KMS-11 (cell line): Measurements from ENCODE around the gene MPO.

Experiments
- H2AFZ ChIP-seq: fragments of 200-600 bp; sonication (generic); 2 replicates; pipeline ENCODE4 v1.6.1; 2016; ENCODE audit warnings: antibody characterized with exemption, mixed run types, low read depth
- H3K27ac ChIP-seq: fragments of 200-600 bp; sonication (generic); 2 replicates; pipeline ENCODE4 v1.6.1; 2016; ENCODE audit warnings: mild to moderate bottlenecking, mixed run types
- H3K27me3 ChIP-seq: fragments of 200-600 bp; sonication (generic); 2 replicates; pipeline ENCODE4 v1.6.1; 2017; ENCODE audit warnings: mild to moderate bottlenecking, low read depth, mixed run types, moderate library complexity; ENCODE audit not compliant: insufficient read depth
- H3K36me3 ChIP-seq: fragments of 200-600 bp; sonication (generic); 2 replicates; pipeline ENCODE4 v1.6.1; 2017; ENCODE audit warnings: mild to moderate bottlenecking, mixed run types; ENCODE audit not compliant: insufficient read depth
- H3K4me1 ChIP-seq: fragments of 200-600 bp; sonication (generic); 2 replicates; pipeline ENCODE4 v1.6.1; 2016; ENCODE audit warnings: mild to moderate bottlenecking, low read depth, mixed run types; ENCODE audit not compliant: poor library complexity, severe bottlenecking
- H3K4me2 ChIP-seq: fragments of 200-600 bp; sonication (generic); 2 replicates; pipeline ENCODE4 v1.7.0; 2016; ENCODE audit warnings: mild to moderate bottlenecking, mixed run types
- H3K4me3 ChIP-seq: fragments of 200-600 bp; sonication (generic); IDR thresholded peaks from 2 replicates; pipeline ENCODE4 v1.6.1; 2017; ENCODE audit warnings: low read depth, low read length, mixed read lengths; ENCODE audit not compliant: insufficient read depth
- H3K79me2 ChIP-seq: fragments of 200-600 bp; sonication (generic); 2 replicates; pipeline ENCODE4 v1.6.1; 2016; ENCODE audit warnings: low read depth, mixed run types; ENCODE audit not compliant: insufficient read depth
- H3K9ac ChIP-seq: fragments of 200-600 bp; sonication (generic); 2 replicates; pipeline ENCODE4 v1.6.1; 2016; ENCODE audit warnings: mild to moderate bottlenecking, mixed run types
- H4K20me1 ChIP-seq: fragments of 200-600 bp; sonication (generic); 2 replicates; pipeline ENCODE4 v1.6.1; 2016; ENCODE audit warnings: mild to moderate bottlenecking, mixed run types; ENCODE audit not compliant: insufficient read depth
- TF ChIP-seq, protein P1 (sequence below): fragments of 200-600 bp; sonication (generic); conservative IDR thresholded peaks from 2 replicates; pipeline ENCODE4 v1.6.1; 2017; ENCODE audit warnings: low read depth, mild to moderate bottlenecking, antibody characterized with exemption, low read length, moderate library complexity, mixed read lengths

MPO gene

GRCh38 chr17:58279016-58279711 is 1.6 kb downstream of the MPO start:
- TF ChIP-seq, protein P1, sequence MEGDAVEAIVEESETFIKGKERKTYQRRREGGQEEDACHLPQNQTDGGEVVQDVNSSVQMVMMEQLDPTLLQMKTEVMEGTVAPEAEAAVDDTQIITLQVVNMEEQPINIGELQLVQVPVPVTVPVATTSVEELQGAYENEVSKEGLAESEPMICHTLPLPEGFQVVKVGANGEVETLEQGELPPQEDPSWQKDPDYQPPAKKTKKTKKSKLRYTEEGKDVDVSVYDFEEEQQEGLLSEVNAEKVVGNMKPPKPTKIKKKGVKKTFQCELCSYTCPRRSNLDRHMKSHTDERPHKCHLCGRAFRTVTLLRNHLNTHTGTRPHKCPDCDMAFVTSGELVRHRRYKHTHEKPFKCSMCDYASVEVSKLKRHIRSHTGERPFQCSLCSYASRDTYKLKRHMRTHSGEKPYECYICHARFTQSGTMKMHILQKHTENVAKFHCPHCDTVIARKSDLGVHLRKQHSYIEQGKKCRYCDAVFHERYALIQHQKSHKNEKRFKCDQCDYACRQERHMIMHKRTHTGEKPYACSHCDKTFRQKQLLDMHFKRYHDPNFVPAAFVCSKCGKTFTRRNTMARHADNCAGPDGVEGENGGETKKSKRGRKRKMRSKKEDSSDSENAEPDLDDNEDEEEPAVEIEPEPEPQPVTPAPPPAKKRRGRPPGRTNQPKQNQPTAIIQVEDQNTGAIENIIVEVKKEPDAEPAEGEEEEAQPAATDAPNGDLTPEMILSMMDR: no peak
- Histone ChIP-seq H3K36me3 (no peaks in the 10 kb centered on the region), H3K4me2 (no peak overlapping the region), H3K79me2 (no peaks in the 10 kb centered on the region), H3K27ac (no peak overlapping the region), H4K20me1 (no peaks in the 10 kb centered on the region), H3K4me1 (no peaks in the 10 kb centered on the region), H2AFZ (no peak overlapping the region), H3K4me3 (no peak overlapping the region), H3K27me3 (no peaks in the 10 kb centered on the region), H3K9ac (no peak overlapping the region)

DNA sequence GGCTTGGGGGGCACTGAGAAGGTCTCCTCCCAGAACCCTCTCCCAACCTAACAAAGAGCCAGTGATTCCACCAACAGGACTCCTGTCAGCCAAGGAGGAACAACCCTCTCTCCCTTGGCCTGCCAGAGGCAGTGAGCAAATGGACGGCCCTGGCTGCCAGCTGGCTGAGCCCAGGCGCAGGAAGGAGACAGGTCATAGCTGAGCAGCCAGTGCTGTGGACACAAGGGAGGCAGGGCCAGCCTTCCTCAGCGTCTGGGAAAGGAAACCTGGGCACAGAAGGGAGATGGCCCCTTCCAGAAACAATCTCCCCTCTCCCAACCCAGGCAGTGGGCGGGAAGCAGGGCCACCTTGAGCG is 2.1 kb downstream of the MPO start:
- Histone ChIP-seq H3K27ac (no peak overlapping the region), H3K4me2 (no peak overlapping the region), H4K20me1 (no peaks in the 10 kb centered on the region), H3K36me3 (no peaks in the 10 kb centered on the region), H3K9ac (no peak overlapping the region), H3K27me3 (no peaks in the 10 kb centered on the region), H3K4me3 (no peak overlapping the region), H3K79me2 (no peaks in the 10 kb centered on the region), H2AFZ (no peak overlapping the region), H3K4me1 (no peaks in the 10 kb centered on the region)
- TF ChIP-seq, protein P1: no peak

DNA sequence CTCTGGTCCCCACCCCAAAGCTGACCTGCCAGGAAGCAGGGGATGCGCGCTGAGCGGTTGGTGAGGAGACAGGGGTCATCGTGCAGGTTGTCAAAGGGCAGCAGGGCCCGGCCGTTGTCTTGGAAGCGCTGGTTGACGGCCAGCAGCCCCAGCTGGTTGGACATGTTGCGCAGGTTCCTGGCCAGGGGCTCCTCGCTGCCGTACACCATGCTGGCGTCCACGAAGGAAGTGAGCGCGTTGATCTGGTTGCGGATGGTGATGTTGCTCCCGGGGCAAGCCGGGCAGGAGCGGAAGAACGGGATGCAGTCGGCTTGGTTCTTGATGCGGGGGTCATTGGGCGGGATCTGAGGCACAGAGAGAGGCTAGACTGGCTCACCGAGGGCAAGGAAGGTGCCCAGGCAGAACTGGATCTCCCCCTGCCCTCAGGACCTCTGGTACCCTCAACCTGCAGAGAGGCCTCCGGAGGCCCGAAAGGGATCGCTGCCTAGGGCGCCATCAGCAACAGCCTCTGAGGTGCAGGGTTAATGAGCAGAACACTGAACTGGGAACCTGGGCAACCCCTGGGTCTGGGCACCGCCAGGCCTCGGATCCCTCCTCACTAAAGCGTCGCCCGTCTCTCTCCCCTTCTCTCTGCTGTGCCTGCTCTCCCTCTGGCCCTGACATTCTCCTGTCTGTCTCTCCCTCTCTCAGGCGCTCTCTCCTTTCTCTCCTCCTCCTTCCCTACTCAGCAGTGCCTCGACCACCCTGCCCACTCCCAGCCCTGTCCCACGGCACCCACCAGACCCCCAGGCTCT is 2.7 kb downstream of the MPO start:
- TF ChIP-seq, protein P1: no peak
- Histone ChIP-seq H3K27ac (no peak overlapping the region), H4K20me1 (no peaks in the 10 kb centered on the region), H3K4me2 (no peak overlapping the region), H3K27me3 (no peaks in the 10 kb centered on the region), H2AFZ (no peak overlapping the region), H3K36me3 (no peaks in the 10 kb centered on the region), H3K4me1 (no peaks in the 10 kb centered on the region), H3K4me3 (no peak overlapping the region), H3K9ac (no peak overlapping the region), H3K79me2 (no peaks in the 10 kb centered on the region)

GRCh38 chr17:58277107-58277801 is 3.5 kb downstream of the MPO start:
- Histone ChIP-seq H3K27ac (no peak overlapping the region), H3K4me1 (no peaks in the 10 kb centered on the region), H3K36me3 (no peaks in the 10 kb centered on the region), H3K9ac (no peak overlapping the region), H3K79me2 (no peaks in the 10 kb centered on the region), H3K27me3 (no peaks in the 10 kb centered on the region), H3K4me3 (no peak overlapping the region), H3K4me2 (no peak overlapping the region), H4K20me1 (no peaks in the 10 kb centered on the region), H2AFZ (no peak overlapping the region)
- TF ChIP-seq, protein P1: peak; percentile 79
